HG03139 (cell line): ENCODE data around the gene LPCAT1.

Experiments used
- ATAC-seq: cut with Tn5 transposase; IDR thresholded peaks from one replicate; pipeline ENCODE4 v1.9.1; 2021; ENCODE audit not compliant: unreplicated experiment

The LPCAT1 gene

DNA sequence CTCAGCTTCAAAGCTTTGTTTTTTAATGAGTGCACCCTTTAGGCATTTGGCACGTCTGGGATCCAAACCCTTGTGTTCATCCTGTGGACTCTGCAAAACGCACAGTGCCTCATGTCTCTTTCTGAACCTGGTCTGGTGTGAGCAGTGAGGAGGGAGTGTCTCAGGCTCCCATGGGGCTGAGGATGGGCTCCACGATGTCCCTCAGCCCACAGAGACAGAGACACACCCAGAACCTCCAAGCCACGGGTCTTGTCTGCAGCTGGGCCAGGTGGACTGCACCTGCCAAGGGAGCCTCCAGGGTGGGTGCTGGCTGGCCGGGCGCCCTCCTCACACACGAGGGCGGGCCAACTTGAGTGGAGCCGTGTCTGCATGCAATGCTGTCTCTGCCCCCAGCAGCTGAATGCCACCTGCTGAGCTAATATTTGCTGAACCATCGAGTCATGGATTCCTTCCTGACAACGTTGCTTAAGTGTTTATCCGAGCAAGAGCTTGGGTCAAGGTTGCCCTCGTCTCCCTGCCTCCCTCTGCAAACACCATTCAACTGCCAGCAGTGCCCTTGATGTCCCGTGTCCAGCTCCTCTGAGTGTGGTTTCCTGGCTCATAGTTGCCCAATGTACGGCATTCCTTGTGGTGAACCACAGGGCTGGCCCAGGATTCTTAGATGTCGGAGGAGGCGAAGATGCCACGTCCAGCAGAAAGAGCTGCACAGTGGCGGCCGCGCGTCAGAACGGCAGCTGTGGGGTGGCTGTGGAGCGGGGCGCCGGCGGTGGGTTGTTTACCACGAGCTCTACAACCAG lies 31.4 kb upstream of the LPCAT1 start:
- ATAC-seq: no peak

DNA sequence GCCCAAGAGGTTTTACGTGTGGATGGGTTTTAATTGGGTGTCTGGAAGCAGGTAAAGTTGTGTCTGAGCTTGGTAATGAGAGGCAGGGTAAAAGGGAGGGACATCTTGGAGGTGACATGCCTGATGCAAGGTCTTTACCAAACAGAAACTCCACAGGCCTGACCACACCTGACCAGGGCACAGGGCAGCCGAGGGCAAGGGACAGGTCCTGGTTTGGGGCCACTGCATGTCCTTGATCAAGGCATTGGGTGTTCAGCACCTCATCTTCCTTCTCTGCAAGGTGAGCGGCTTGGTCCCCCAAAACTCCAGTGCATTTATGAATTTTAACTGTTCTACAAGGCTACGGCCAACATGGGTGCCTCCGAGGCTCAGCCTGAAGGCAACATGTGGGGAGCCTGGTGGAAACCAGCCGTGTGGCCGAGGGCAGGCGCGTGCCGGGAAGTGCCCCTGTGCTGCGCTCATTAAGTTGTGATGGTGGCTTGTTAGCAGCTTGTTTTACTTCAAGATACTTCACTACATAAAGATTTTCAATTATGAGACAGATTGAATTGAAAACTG lies 30.7 kb upstream of the LPCAT1 start:
- no peak for ATAC-seq

DNA sequence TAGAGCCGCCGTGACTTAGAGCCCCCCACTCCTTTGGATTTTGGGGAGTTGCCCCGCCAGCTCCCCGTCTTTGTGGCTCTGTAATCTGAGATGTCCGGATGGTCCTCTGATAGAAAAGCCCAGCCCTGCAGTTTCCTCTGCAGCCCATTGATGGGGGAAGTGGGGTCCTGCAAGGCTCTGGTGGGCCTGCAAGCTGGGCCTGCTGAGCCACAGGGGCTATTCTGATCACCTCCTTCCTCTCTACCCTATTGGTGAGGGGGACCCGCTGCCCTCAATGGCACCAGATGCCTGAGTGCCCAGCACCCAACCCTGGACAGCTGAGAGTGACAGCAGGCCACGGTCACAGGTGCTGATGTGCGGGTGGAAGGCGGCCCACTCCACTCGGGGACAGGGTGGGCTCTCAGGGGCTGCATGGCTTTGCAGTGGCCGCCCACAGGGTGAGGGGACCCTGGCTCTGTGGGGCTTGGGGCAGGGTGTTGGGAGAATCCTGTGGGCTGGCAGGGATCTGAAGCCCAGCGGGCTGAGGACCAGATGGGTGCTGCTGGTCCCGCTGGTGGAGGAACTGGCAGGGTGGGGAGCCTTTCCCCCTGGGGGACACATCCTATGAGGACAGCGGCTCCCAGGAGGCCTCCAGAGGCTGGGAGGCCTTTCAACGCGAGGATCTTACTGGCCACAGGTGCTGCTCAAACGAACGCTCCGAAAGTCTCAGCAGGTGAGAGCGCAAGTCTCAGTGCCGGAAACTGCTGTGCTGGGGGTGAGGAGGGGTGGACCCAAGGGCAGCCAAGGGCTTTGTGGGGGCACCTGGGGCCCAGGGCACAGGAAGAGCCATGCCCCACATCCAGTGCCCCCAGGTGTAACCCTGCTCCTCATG lies 30.0 kb upstream of the LPCAT1 start:
- no peak for ATAC-seq

DNA sequence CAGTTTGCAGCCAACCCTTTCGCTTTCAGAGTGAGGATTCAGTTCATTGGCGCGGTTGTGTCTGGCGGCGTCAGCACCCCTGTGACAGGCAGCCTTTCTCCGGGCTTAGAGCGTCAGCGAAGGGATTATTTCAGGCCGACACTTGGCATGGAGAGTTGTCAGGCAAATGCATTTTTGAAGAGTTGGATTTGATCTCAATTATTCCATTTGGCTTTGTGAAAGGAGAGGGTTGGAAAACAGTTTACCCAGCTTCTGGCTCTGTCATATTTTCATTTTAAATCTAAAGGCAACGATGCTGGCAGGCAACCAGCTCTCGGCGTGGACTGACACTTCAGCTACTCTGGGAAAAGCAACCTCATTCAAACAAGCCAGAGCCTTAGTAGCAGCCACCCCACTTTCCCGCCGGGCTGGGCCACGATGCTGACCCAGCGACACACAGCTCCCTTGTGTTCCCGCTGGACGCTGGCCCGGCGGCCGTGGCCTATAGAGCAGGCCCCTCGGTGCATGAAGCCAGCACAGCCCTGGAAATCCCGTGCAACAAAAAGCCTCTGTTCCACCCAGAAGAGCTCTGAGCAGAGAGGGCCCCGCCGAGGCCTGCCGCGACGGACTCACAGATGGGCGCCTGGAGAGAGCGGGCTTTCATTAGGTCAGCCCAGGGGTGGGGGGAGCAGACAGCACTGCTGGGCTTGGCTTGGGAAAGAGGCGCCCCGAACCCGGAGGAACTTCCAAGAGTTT lies 28.9 kb upstream of the LPCAT1 start:
- no peak for ATAC-seq

DNA sequence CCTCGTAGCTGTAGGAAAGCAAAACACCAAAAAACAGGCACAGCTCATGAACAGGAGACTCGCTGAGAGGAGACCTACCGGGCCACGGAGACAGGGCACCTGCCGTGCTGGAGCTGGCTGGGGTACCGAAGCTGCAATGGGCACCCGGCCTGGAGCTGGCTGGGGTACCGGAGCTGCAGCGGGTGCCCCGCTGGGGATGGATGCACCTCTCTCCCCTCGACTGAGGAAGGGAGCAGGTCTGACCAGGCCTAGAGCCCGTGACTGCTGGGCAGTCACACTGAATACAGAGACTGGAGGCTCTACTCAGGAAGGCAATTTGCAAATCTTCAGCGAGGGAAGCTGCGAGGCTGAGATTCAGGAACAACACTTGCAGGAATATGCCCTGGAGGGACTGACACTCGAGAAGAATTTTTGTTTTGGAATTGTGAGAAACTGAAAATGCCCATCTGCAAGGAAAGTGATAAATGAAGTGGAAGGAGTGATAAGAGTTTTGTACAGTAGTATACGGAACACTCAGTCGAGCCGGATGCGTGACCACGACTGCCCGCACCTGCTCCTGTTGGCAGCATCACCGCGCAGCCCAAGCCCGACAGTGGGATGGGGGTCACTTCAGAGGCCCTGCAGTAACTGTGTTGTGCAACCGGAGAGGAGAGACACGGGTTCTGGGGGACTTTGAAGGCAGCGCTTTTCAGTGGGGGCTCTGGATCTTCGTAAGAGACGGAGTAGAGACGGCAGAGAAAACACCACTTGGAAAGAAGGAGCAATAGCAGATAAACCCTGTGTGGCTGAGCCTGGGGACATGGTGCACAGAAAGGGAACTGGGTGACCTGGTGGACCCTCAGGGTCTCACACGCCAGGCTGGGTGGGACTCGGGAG lies 27.9 kb upstream of the LPCAT1 start:
- ATAC-seq: no peak

DNA sequence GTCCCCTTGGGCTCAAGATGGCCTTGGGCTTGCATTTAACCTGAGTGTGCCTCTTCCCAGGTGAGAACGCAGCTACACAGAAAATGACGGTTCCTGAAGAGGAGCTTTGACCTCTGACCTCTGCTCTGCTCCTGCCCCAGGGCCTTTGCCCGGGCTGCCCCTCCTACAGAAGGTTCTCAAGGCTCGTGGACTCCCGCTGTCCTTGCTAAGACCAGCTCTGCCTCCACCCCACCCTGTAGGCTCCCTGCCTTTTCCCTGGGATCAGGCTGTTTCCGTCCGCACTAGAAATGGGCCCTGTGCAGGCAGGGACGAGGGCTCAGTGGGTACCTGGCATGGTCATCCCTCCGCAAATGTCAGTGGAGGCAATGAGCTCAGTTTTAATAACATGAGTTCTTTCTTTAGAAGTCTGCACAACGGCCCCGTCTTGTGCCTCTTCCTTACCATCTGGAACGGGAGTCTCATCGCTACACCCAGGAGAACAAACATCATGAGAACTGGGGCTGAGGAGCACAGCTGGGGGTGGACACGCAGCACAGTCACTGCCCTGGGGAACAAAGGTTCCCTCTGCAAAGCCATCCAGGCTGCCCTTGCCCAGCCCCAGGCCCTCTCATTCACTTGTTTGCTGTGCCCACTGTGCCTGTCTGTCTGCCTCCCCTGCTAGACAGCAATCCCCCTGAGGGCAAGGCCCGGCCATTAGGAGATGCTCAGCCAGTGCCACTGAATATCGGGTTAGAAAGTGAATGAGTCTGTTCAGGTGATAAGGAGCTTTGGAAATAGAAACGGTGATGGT lies 26.7 kb upstream of the LPCAT1 start:
- ATAC-seq: no peak

DNA sequence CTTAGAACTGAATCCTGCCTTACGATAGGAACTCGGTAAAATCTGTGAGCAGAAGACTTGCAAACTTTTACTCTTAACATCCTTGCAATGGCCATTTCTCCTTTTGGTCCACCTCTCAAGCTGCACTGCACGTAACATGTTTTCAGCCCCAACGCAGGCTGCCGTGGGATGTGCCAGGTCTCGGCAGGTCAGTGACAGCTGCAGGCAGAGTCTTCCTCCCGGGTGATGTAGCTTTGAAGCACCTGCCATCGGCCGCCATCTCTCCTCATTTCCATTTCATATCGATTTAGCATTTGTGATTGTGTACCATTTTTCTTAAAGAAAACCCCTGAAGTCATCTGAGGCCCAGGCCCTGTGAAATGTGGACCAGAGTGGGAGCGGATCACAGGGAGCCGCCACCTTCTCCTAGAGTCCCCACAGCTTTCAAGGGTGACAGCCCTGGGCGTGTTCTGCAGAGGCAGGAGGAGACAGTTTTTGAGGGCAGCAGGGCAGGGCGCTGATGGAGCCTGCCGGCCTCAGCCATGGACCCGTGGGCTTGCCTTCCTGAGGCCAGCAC lies 25.8 kb upstream of the LPCAT1 start:
- ATAC-seq: no peak

DNA sequence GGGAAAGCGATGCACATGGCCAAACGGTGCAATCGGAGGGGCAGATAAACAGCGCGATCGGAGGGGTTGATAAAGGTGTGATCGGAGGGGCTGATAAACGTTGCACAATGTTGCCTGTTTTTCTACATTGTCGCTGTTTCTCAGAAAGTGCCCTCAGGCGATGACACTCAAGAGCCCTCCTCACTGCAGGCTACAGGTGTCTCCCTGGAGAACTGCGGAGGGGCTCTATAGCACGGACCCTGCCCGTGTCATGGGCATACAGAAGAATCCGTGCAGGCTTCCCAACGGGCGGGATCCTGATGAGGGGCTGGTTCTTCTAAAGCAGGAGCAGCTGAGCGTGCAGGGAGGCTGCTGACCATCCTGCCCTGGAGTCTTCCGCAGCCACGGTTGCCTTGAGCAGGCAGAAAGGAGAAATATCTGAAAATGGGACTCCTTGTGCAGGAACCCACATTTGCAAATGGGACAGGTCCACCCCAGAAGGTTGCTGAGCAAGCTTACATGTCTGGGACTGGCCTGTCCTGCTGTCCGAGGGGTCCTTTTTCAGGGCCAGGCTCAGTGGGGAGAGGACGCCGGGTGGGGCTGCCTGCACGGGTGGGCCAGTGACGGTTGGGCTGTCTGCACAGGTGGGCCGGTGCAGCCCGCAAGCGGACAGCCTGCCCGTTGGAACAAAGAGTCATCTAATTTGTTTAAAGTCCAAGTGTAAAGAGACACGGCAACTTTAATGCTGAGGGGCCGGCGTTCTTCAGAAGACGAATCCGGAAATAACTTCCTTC lies 25.1 kb upstream of the LPCAT1 start:
- ATAC-seq: no peak

DNA sequence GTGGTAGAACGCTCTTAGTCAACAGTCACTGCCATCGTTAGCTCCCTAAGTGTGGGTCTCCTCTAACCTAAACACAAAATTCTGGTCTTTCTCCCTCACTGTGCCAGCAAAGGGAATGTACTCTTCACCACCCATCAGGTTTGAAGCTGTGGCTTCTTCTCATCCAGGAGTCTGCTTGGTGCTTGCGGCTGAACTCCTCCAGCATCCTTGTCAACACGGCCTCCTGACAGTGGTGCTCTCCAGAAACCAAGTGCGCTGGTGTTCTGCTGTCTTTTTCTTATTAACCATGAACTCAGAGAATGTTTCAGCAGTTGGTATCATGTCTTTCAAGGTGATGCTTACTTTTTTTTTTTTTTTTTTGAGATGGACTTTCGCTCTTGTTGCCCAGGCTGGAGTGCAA lies 23.9 kb upstream of the LPCAT1 start:
- ATAC-seq: no peak

DNA sequence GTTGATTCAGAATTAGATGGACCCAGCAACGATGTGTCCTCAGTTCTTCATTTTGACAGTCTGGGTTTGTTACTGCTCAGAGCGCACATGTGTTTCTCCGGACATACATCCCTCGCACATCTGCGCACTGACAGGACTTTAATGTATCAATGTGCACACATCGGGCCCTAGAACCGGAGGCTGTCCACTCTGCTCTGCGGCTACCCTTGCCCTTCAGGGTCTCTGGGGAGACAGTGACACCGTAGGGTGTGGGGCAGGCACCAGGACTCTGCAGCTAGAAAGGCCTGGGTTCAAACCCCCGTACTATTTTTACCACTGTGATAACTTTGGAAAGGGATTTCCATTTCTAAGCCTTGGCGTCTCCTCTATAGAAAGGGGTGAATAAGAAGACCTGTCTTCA lies 23.5 kb upstream of the LPCAT1 start:
- ATAC-seq: no peak

DNA sequence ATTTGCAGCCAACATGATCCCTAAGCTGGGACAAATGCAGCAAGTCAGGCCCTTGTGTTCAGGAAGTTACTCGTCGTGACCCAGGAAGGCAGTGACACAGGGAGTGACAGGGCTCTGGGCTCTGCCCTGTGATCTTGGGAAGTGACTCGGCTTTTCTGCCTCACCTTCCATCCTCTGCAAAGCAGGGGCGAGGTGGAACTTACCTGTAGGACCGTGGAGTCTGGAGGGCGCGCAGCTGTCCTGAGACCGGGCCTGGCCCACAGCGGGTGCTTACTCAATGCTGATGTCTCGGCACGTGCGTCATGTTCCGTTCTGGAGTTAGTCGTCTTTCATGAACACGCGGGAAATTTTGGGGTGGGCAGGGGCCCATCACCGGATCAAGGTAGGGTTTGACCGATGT lies 22.8 kb upstream of the LPCAT1 start:
- ATAC-seq: no peak

DNA sequence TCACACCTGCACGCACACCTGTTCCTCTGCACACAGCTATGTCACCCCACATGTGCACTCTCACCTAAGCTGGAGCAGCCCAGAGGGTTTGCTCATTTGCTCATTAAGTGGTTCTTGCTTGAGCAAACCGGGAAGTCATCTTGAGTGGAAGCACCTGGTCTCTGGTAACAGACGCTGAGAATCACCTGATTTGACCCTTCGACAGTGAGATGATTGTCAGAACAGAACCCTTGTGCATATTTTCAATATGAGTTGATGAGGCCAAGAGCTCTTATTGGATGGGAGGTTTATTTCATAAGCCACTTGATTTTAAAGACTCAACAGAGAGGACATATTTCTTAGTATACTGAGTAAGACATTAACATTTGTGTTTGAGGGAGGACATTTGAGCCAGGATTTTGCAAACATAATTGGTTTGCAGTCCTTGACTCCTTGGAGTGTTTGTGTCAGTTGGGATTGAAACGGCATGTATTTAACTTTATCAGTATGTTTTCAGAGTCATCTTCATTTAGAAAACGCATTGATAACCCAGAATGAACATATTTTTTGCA lies 22.1 kb upstream of the LPCAT1 start:
- no peak for ATAC-seq

DNA sequence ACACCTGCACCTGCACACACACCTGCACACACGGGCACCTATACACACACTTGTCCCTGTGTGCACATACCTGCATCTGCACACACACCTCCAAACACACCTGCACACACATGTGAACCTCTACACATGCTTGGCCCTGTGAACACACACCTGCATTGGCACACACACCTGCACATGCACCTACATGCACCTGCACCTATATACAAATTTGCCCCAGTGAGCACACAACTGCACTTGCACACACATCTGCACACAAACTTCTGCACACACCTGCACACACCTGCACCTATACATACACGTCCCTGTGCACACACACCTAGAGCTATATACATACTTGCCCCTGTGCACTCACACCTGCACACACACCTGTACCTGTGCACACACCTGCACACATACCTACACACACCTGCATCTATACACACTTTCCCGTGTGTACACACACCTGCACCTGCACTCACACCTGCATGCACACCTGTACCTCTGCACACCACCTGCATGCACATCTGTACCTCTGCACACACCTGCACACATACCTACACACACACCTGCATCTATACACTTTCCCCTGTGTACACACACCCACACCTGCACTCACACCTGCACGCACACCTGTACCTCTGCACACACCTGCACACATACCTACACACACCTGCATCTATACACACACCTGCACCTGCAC lies 21.5 kb upstream of the LPCAT1 start:
- no peak for ATAC-seq

DNA sequence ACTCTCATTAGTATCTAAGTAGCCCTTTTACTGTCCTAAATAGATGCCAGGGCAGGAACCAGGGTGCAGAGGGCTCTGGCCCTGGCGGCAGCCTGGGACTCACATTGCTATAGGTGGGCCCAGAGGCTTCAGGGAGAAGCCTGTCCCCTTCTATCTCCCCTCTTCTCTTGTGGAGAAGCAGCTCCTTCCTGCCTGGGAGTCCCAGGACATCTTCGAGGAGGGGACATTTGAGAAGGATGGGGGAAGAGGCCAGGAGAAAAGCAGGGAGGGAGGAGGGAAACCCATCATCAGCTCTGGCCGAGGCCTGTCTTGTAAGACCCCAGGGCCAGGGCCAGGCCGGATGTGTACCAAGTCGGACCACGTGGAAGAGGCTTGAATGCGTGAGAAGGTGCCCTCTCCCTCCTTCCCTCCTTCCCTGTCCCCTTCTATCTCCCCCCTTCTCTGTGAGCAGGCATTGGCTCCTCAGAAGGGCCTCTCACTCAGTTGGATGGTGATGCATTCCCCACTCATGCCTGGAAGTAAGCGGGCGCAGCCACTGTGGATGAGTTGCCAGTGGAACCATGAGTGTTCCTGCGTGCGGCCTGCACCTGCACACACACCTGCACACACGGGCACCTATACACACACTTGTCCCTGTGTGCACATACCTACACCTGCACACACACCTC lies 20.7 kb upstream of the LPCAT1 start:
- ATAC-seq: no peak

DNA sequence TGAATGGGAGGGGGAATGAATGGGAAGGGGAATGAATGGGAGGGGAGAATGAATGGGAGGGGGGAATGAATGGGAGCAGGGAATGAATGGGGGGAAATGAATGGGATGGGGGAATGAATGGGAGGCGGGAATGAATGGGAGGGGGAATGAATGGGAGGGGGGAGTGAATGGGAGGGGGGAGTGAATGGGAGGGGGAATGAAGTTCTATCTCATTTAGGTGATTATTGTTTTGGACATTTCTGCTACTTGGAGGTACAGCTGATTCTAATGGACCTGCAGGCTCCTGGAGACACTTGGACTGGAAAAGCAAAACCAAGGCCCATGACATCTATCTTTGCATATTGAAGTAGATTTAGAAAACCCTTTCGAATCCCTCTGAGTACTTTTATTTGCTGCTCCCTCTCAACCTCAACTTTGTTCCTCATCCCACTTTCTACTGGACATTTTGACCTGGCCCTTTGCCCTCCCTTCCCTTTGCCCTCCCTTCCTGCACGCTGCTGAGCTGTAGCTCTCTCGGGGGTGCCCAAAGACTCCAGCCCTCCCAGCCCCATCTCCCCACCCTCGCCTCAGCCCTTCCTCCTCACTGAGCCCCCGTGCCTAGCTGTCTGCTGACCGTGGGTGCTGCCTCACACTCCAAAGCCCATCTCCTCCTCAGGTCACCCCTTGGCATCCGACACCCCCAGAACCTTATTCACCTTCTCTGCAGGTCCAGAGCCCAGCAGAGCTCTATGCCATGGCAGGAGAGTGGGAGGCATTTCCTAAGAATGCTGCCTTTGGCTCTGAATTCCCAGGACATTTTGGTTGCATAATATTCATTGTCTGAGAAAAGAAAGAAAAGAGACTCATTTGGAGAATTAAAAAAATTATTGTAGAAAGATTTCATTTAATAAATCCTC lies 19.9 kb upstream of the LPCAT1 start:
- no peak for ATAC-seq

DNA sequence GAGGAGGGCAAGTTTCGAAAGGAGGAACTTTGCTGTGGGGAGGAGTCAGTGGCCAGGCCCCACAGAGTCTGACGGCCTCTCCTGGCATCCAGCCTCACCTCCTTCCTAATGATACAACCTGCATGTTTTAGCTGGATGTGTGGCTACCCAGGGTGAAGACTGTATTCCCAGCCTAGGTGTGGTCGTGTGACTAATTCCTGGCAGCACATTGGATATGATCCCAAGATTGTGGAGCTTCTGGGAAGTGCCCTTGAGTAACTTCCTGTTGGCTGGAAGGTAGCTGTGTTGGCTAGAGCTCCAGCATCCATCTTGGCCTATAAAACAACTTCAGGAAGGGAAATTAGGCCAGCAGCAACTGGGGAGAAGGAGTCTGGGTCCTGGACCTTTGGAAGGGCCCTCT lies 19.0 kb upstream of the LPCAT1 start:
- no peak for ATAC-seq
